CD4-positive, alpha-beta memory T cell (primary cell): ENCODE results near the gene IL19. TPM values are rescaled to one million over a fixed set of nuclear protein-coding genes. Genes with fewer than 3 reads are reported as not detected.
"Not testable (repeated sequence)": the region's sequence is repeated elsewhere in the genome, so short reads cannot be mapped to it uniquely, and the experiment has no call there.

Experiments
- CTCF ChIA-PET: fragments of 350-600 bp; sonication (Branson Sonifier 250); formaldehyde crosslinking; loops from one replicate; lab custom pipeline; 2021; ENCODE audit warnings: inconsistent platforms; ENCODE audit not compliant: partially characterized antibody; lab: Charles Lee
- POLR2A ChIA-PET: fragments of 350-600 bp; sonication (Branson Sonifier 250); formaldehyde crosslinking; loops from one replicate; lab custom pipeline; 2021; ENCODE audit not compliant: partially characterized antibody; lab: Charles Lee
- DNase-seq, 5 donors: peaks; one replicate each; pipeline versions ENCODE4 v3.0.0 to v3.0.0-alpha.2; 2020 to 2022; ENCODE audit warnings: mixed read lengths in 1 of 5
- H3K27ac ChIP-seq: one replicate; pipeline ENCODE4 v1.7.0; 2013; ENCODE audit warnings: low read depth, low read length
- H3K27me3 ChIP-seq: 2 replicates; pipeline ENCODE4 v1.7.0; 2013; ENCODE audit warnings: mild to moderate bottlenecking, low read length, moderate library complexity; ENCODE audit not compliant: insufficient read depth
- H3K36me3 ChIP-seq: 2 replicates; pipeline ENCODE4 v1.7.0; 2013; ENCODE audit warnings: mild to moderate bottlenecking, low read length, moderate library complexity; ENCODE audit not compliant: insufficient read depth
- H3K4me1 ChIP-seq: 2 replicates; pipeline ENCODE4 v1.7.0; 2013; ENCODE audit warnings: mild to moderate bottlenecking, low read length, moderate library complexity; ENCODE audit not compliant: insufficient read depth
- H3K4me3 ChIP-seq, 2 donors: one replicate each; pipeline ENCODE4 v1.7.0; 2013; ENCODE audit warnings: low read length in 2 of 2, mild to moderate bottlenecking in 1 of 2
- H3K9me3 ChIP-seq, 2 donors: one replicate each; pipeline ENCODE4 v1.7.0; 2013; ENCODE audit warnings: low read length in 2 of 2, control low read depth in 1 of 2; ENCODE audit not compliant: control insufficient read depth in 1 of 2
- H3K27ac Mint-ChIP-seq, 7 donors: one replicate each; pipeline ENCODE4 v1.8.0; 2020 to 2021; ENCODE audit warnings: mixed read lengths in 7 of 7, mild to moderate bottlenecking in 6 of 7, inconsistent platforms in 3 of 7, moderate library complexity in 3 of 7
- H3K27me3 Mint-ChIP-seq, 2 donors: one replicate each; pipeline ENCODE4 v1.8.0; 2020 to 2021; ENCODE audit warnings: mixed read lengths in 2 of 2
- H3K36me3 Mint-ChIP-seq, 2 donors: one replicate each; pipeline ENCODE4 v1.8.0; 2020 to 2021; ENCODE audit warnings: mixed read lengths in 2 of 2, inconsistent platforms in 1 of 2, mild to moderate bottlenecking in 1 of 2
- H3K4me1 Mint-ChIP-seq, 4 donors: one replicate each; pipeline ENCODE4 v1.8.0; 2020 to 2021; ENCODE audit warnings: mixed read lengths in 4 of 4, mild to moderate bottlenecking in 1 of 4
- H3K4me3 Mint-ChIP-seq, 8 donors: one replicate each; pipeline ENCODE4 v1.8.0; 2020 to 2021; ENCODE audit warnings: mixed read lengths in 8 of 8, mild to moderate bottlenecking in 7 of 8, moderate library complexity in 6 of 8, inconsistent platforms in 3 of 8
- H3K9me3 Mint-ChIP-seq, 8 donors: one replicate each; pipeline ENCODE4 v1.8.0; 2020 to 2021; ENCODE audit warnings: mixed read lengths in 8 of 8, mild to moderate bottlenecking in 5 of 8, inconsistent platforms in 3 of 8, moderate library complexity in 1 of 8
- intact Hi-C: fragments of 100-400 bp; cut with micrococcal nuclease; formaldehyde crosslinking; loops from one replicate; pipeline ENCODE4 v1.15.1; 2023
- polyA plus RNA-seq, 2 donors: library from polyadenylated mRNA; unstranded; fragments of 300-500 nt; fragmentation: Illumina TruSeq; gene quantifications; one replicate each; pipeline ENCODE4 v1.2.3, GENCODE V29; 2021
- total RNA-seq, 2 experiments: library from RNA; stranded (reverse); gene quantifications; one replicate each; pipeline ENCODE4 v1.2.3, GENCODE V29; 2021

The IL19 gene
- total and polyA plus RNA-seq, 4 experiments from 2014 or later, result not detected

DNA sequence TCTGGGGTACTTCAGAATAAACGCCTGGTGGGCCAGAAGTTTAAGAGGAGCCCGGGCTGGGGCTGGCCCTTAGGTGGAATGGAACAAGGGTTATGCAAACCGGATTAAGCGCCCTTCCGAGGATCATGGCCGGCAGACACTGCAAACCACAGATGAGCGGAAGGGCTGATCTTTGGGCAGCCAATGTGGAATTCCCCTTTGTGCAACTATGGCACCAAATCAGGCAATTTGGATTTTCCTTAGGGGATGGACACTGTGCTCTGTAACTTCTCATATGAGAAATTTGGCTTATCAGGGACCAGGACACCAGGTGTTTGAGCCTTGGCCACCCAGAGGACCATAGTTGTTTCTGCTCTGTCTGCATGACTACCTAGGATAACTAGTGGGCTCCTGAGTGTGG, 7.5 kb downstream of the IL19 start:
- Mint-ChIP-seq H3K27ac (no peak overlapping the region), H3K36me3 (no peaks in the 10 kb centered on the region), H3K4me3 (no peak overlapping the region), H3K4me1 (peaks cover 14 to 25% (median 17%) of the 10 kb centered on the region in 4 donors), H3K27me3 (no peaks in the 10 kb centered on the region), H3K9me3 (no peaks in the 10 kb centered on the region)
- ChIA-PET POLR2A (interaction anchor here (1.2 to 1.5 kb wide), 3 partner anchors 10 to 19 kb away, joined by 3 to 4 read pairs (median 4); no protein-coding TSS in a partner anchor), CTCF (interaction anchor here (1.4 kb wide), 1 partner anchor 8 kb away, joined by 3 read pairs; no protein-coding TSS in a partner anchor)
- Histone ChIP-seq H3K27me3 (no peaks in the 10 kb centered on the region), H3K4me1 (peaks cover 11% of the 10 kb centered on the region), H3K27ac (no peak overlapping the region), H3K4me3 (no peak overlapping the region), H3K36me3 (no peaks in the 10 kb centered on the region), H3K9me3 (no peaks in the 10 kb centered on the region)
- intact Hi-C loops, result no loop called here
- DNase-seq, result no peak

DNA sequence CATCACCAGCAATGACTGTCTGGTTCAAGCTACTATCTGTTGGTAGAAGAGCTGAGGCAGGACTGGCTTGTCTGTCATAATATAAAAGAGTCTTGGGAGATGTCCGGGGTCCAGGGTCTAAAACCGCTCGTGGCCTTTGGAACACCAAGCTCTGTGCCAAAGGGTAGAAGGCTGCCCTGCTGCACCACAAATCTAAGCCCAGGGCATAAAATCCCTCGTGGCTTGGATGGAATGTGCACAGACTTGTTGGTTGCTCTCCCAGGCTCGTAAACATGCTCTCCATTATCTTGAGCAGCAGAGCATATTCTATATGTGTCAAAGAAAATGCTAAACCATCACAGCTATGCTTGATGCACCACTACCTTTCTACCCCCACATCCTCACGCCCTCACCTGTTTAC, 8.3 kb downstream of the IL19 start:
- H3K4me3 ChIP-seq, H3K9me3 Mint-ChIP-seq, H3K36me3 ChIP-seq, H3K27ac Mint-ChIP-seq, H3K9me3 ChIP-seq, H3K36me3 Mint-ChIP-seq, H3K27me3 Mint-ChIP-seq, CTCF ChIA-PET, DNase-seq, intact Hi-C loops, H3K27me3 ChIP-seq, H3K27ac ChIP-seq, H3K4me3 Mint-ChIP-seq: not testable (repeated sequence)
- peaks cover 18% of the 10 kb centered on the region for H3K4me1 ChIP-seq
- POLR2A ChIA-PET, result interaction anchor here (0.8 to 1.5 kb wide), 2 partner anchors 13 to 20 kb away, joined by 3 to 4 read pairs; no protein-coding TSS in a partner anchor
- H3K4me1 Mint-ChIP-seq, result peaks cover 15 to 23% (median 17%) of the 10 kb centered on the region in 4 donors

DNA sequence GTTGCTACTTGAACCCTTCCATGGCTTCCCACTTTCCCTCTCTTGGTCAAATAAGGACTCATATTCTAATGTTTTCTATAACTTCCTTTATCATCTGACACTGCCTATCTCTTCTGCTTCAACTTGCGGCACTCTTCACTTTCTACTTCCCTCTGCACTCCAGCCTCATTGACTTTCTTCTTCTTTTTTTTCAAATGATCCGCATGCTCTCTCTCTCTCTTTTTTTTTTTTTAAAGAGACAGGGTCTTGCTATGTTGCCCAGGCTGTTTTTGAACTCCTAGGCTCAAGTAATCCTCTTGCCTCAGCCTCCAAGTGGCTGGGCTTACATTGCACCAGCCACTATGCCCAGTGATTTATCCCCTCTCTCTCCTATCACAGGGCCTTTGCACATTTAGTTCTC, 9.1 kb downstream of the IL19 start:
- H3K9me3 Mint-ChIP-seq, result no peaks in the 10 kb centered on the region
- H3K27me3 Mint-ChIP-seq, result no peaks in the 10 kb centered on the region
- H3K4me1 ChIP-seq, result peaks cover 25% of the 10 kb centered on the region
- H3K27me3 ChIP-seq, result no peaks in the 10 kb centered on the region
- H3K9me3 ChIP-seq, result no peaks in the 10 kb centered on the region
- intact Hi-C loops, result no loop called here
- H3K27ac ChIP-seq, result no peak overlapping the region
- ChIA-PET CTCF (interaction anchor here (1.0 kb wide), 1 partner anchor 13 kb away, joined by 3 read pairs; no protein-coding TSS in a partner anchor), POLR2A (interaction anchor here (1.5 kb wide), 1 partner anchor 21 kb away, joined by 4 read pairs; no protein-coding TSS in a partner anchor)
- no peak for DNase-seq
- H3K4me3 ChIP-seq, result no peak overlapping the region
- H3K36me3 Mint-ChIP-seq, result no peaks in the 10 kb centered on the region
- H3K4me1 Mint-ChIP-seq, result peaks cover 16 to 24% (median 22%) of the 10 kb centered on the region in 4 donors
- no peaks in the 10 kb centered on the region for H3K36me3 ChIP-seq
- H3K27ac Mint-ChIP-seq, result no peak overlapping the region
- H3K4me3 Mint-ChIP-seq, result no peak overlapping the region

GRCh38 chr1:206782448-206782847, 11.9 kb downstream of the IL19 start:
- DNase-seq, result no peak
- Mint-ChIP-seq H3K9me3 (peaks cover 0 to 3% (median 0%) of the 10 kb centered on the region in 8 donors), H3K4me3 (peak overlapping the region in 1 of 8 donors; percentile 6), H3K4me1 (peaks cover 34 to 51% (median 47%) of the 10 kb centered on the region in 4 donors), H3K36me3 (no peaks in the 10 kb centered on the region), H3K27ac (peak overlapping the region in 6 of 7 donors; percentile 11 to 72 (median 46)), H3K27me3 (no peaks in the 10 kb centered on the region)
- Histone ChIP-seq H3K27me3 (no peaks in the 10 kb centered on the region), H3K27ac (no peak overlapping the region), H3K4me3 (no peak overlapping the region), H3K36me3 (no peaks in the 10 kb centered on the region), H3K9me3 (no peaks in the 10 kb centered on the region), H3K4me1 (peaks cover 37% of the 10 kb centered on the region)
- intact Hi-C loops, result no loop called here
- ChIA-PET CTCF (interaction anchor here (1.2 to 3.3 kb wide), 3 partner anchors 11 to 56 kb away, joined by 3 to 14 read pairs (median 4); no protein-coding TSS in a partner anchor), POLR2A (interaction anchor here (1.2 to 12.7 kb wide), 3 partner anchors 12 to 21 kb away, joined by 3 to 110 read pairs (median 46); partner anchors contain the start of genes IL10 and IL19)

DNA sequence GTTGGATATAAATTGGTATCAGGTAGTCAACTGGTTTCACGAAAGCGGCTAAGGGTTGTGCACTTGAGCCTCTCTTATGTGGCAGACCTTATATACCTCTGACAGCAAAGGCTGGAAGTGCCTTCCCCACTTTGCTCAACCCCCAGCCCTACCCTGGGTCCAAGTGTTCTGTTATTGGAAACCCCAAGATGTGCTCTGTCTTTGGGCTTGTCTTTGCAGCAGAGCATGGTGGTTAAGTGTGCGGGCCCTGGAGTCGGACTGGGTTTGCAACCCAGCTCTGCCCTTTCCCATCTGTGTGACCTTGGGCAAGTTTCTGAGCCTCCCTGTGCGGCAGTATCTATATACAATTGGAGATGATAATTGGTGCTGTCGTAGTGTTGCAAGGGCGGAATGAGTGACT, 12.9 kb downstream of the IL19 start:
- CTCF ChIA-PET, result interaction anchor here (0.8 to 5.2 kb wide), 7 partner anchors 14 to 199 kb away, joined by 3 to 25 read pairs (median 4); partner anchors contain the start of gene IL19
- no peaks in the 10 kb centered on the region for H3K27me3 Mint-ChIP-seq

DNA sequence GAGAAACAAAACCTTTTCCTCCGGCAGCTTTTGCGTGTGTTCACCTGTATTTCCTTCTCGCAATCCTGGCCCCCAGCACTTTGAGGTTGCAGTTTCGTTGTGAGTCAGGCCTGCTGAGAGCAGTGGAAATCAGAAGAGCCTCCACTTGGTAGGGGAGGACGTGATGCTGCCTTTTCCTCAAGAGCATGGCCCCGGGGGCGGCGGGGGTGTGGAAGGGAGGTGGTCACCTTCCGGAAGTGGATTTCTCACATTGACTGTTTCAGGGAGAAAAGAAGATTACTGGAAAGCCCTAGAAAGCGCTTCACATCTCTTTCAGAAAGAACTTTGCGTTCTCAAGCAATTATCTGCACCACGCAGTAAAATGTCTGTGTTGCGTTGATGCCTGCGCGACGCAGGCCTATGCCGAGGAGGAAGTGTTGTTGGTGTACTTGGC, 13.9 kb downstream of the IL19 start:
- no peaks in the 10 kb centered on the region for H3K36me3 ChIP-seq
- peaks cover 37% of the 10 kb centered on the region for H3K4me1 ChIP-seq
- intact Hi-C loops, result loop anchor here (1.0 to 2.0 kb wide), 2 partner anchors 14 to 19 kb away; partner anchors contain the start of gene IL19
- Mint-ChIP-seq H3K9me3 (peaks cover 0 to 3% (median 0%) of the 10 kb centered on the region in 8 donors), H3K4me1 (peaks cover 37 to 60% (median 49%) of the 10 kb centered on the region in 4 donors), H3K4me3 (peak overlapping the region; percentile 55 to 84 (median 70)), H3K27ac (peak overlapping the region; percentile 83 to 96 (median 93)), H3K27me3 (no peaks in the 10 kb centered on the region), H3K36me3 (no peaks in the 10 kb centered on the region)
- ChIA-PET POLR2A (interaction anchor here (0.6 to 12.7 kb wide), 7 partner anchors 10 to 152 kb away, joined by 3 to 110 read pairs (median 9); partner anchors contain the start of genes FCMR, IL10 and IL19), CTCF (interaction anchor here (0.8 to 5.2 kb wide), 8 partner anchors 14 to 198 kb away, joined by 3 to 25 read pairs (median 3); partner anchors contain the start of gene IL19)
- no peaks in the 10 kb centered on the region for H3K9me3 ChIP-seq
- no peaks in the 10 kb centered on the region for H3K27me3 ChIP-seq
- peak overlapping the region in 1 of 2 donors; percentile 16 for H3K4me3 ChIP-seq
- peak; percentile 60 to 83 (median 63) for DNase-seq
- H3K27ac ChIP-seq, result peak overlapping the region; percentile 46

More for the DNA sequence above, 12.9 kb downstream of the IL19 start:
- H3K27me3 ChIP-seq, result no peaks in the 10 kb centered on the region
- no peaks in the 10 kb centered on the region for H3K36me3 ChIP-seq
- DNase-seq, result no peak
- Mint-ChIP-seq H3K4me3 (peak overlapping the region in 3 of 8 donors; percentile 8 to 47 (median 32)), H3K4me1 (peaks cover 37 to 59% (median 49%) of the 10 kb centered on the region in 4 donors), H3K36me3 (no peaks in the 10 kb centered on the region), H3K27ac (peak overlapping the region in 5 of 7 donors; percentile 48 to 93 (median 83)), H3K9me3 (peaks cover 0 to 3% (median 0%) of the 10 kb centered on the region in 8 donors)
- no peaks in the 10 kb centered on the region for H3K9me3 ChIP-seq
- intact Hi-C loops, result no loop called here
- H3K4me1 ChIP-seq, result peaks cover 37% of the 10 kb centered on the region
- POLR2A ChIA-PET, result interaction anchor here (0.8 to 12.7 kb wide), 5 partner anchors 13 to 126 kb away, joined by 3 to 110 read pairs (median 9); partner anchors contain the start of genes IL10 and IL19
- H3K4me3 ChIP-seq, result no peak overlapping the region
- H3K27ac ChIP-seq, result no peak overlapping the region
